ENCODE data around the gene EHMT1. TPM values are rescaled to one million over a fixed set of nuclear protein-coding genes. Genes with fewer than 3 reads are reported as not detected.
"Not testable (repeated sequence)": the region's sequence is repeated elsewhere in the genome, so short reads cannot be mapped to it uniquely, and the experiment has no call there.

Gene EHMT1
- polyA plus RNA-seq, 1 donor = 40.4 TPM

DNA sequence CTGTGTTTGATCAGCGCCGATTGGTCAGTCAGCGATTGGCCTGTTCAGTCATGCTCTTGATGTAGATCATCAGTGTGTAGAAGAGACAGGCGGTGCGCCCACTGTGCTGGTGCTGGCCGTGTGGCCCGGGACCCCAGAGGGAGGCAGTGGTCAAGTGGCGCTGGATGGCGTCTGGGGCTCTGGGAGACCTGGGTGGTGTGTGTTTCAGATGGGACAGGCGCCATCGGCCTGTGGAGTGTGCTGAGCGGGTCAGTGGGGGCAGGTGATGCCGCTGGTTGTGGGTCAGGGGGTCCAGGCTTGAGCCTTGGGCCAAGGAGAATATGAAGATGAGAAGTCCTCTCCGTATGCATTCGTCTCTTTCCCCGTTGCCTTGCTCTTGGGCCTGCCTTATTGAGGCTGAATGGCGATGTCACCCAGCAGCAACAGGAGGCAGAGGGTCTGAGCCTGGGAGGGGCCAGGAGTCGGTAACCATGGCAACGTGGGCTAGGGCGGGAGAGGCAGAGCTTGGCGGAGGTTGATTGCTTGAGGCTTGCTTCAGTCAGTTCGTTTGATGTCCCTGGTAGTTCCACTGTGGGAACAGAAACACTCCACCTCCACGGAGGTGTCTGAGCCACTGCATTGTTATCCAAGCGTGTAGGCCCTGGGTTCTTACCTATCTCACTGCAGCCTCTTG lies 141.0 kb downstream of the EHMT1 start:
- no peak for DNase-seq (ENCODE audit: low read depth)

DNA sequence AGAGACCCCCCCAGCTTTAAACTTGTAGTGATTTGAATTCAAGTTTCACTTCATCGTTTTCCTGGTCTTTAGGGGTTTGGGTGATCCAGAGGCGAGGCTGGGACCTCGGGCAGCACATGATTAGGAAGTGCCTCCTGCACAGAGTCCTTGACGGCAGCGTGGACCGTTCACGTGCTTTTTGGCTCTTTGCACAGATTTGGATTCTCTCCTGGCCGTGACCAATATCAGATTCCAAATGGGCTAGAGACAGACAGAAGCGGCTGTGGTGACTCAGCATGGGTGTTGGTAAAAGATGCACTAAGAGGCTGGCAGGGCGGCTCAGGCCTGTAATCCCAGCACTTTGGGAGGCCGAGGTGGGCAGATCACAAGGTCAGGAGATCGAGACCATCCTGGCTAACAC lies 141.6 kb downstream of the EHMT1 start:
- DNase-seq (ENCODE audit: low read depth) = no peak

DNA sequence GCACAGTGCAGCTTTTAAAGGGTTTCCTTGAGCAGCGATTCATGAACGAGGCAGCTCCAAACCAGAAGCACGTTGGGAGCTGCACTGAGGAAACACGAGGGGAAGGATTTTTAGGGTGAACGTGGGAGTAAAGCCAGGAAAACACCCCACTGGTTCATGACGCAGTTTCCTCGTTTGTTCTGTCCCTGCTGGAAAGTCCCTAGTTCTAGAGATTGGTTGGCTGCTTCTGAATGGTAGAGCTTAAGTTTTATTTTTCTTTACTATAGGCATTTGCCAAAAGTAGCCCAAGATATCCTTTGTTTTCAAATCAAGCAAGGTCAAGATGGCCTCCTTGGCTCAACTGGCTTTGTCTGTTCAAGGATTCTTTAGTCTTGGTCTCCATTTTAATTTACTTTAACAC lies 142.2 kb downstream of the EHMT1 start:
- DNase-seq (ENCODE audit: low read depth) = no peak

DNA sequence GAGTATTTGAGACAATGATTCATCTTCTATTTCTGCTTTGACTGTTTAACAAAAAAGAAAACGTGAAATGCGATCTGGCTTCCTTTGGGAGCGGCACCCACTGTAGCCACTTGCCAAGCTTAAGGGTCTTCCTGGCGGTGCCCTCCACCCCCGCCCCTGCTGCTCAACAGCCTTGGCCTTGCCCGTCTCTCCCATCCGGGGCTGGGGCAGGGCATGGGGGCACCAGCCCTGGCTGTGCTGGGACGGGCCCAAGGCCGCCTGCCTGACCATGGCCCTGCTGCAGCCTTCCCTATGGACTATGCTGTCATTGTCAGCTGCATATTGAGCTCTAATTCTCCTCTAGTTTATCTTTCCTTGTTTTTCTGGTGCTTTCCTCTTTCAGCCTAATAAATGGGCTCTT lies 143.0 kb downstream of the EHMT1 start:
- DNase-seq (ENCODE audit: low read depth) = no peak

DNA sequence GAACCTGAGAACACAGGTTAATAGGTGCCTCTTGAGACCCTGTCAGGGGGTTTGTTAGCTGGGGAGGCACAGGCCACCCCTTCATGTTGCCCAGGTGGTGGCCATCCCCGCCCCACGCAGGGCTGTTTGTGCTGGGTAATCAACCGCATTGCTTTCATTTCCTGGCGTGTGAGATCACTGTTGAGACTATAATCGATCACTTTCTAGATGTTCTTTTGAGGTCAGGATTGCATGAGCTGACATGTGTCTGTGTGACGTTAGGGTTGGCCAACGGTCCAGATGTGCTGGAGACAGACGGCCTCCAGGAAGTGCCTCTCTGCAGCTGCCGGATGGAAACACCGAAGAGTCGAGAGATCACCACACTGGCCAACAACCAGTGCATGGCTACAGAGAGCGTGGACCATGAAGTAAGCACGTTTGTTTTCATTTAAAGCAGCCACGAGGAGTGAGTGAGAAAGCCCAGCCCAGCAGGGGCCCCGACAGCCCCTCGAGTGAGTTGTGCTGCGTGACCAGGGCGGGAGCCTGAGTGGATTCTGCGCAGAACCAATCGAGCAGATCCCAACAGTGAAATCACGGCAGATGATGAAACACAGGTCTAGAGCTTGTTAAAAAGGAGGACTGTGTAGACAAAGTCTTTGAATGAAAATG lies 143.7 kb downstream of the EHMT1 start:
- peak; percentile 45 for DNase-seq (ENCODE audit: low read depth)

DNA sequence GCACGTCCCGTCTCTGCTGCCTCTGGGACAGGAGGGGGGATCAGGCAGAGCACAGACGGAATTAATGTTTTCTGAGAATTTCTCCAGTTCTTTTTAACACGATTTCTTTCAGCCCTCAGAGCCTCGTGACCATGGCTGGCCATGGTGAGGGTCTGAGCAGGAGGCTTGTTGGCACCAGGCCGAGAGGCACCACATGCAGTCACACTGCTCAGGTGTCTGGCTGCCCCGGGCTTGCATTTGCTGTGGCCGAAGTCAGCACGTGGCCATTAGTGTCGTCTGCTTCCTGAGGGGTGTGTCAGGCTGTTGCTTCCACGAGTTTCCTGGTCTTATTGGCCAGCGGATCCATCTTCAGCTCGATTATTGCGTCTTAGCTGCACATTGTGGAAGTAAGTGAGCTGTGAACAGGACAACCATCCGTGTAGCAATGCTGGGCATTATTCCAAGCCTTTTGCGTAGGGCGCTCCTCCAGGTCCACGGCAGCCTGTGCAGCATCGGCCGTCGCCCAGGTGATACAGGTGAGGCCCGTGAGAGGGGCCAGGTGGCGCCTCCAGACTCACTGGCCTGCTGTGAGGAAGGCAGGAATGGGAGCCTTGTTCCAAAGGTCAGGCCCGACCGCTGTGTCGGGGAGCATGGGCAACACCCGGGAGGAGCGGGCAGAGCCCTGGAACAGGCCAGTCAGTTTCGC lies 144.6 kb downstream of the EHMT1 start:
- no peak for DNase-seq (ENCODE audit: low read depth)

DNA sequence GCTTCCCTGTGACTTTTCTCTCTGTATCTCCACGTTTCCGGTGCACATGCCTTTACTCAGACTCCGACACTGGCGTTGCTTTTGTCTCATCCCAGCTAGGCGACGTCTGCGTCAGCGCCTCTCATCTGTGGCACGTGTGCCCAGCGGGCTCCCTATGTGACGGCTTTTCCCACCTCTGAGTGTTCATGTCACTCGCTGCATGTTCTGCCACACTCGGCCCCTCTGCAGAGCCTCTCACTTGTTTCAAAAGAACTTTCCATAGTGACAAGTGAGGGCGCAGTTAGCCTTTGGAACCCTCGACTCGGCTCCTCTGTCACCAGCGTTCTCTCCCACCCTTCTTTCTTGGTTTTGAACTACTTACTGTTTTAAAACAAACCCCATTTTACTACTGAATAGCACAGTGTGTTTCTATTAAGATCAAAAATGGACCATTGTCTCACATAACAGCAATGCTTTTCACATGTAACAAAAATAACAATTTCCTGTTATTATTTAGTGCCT lies 145.4 kb downstream of the EHMT1 start:
- no peak for DNase-seq (ENCODE audit: low read depth)

DNA sequence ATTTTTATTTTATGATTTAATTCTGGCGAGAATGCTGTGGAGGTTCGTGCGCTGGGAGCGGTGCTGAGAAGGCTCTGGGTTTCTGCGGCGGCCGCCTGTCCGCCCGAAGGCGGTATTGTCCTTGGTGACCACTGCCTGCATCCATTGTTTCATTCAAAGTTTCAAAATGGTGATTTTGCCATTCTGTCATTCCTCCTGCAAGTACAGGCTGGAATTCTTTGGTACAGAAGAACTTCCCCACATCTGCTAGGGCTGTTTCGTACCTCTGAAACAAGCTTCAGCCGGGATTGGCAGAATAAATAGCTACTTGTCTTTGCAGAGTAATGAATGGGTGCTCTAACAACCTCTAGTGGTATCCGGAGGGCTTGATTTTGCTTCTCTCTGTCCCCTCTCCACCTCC lies 146.2 kb downstream of the EHMT1 start:
- DNase-seq (ENCODE audit: low read depth) = no peak

DNA sequence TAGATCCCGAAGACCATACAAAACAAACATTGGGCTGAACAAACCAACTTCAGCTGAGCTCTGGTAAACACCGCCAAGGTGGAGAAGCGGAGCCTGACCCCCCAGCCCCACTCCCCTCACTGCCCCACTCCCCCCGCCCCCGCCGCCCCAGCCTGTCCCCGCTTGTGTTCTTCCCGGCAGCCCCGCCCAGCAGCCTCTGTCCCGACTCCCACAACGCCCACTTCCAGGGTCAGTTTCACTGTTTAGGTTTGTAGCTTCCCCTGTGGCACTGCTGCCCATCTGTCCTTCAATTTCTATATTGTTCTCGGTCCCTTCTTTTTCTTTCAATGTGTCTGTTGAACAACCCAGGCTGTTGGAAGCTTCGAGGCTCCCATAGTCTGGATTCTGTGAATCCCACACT lies 146.7 kb downstream of the EHMT1 start:
- DNase-seq (ENCODE audit: low read depth) = no peak

DNA sequence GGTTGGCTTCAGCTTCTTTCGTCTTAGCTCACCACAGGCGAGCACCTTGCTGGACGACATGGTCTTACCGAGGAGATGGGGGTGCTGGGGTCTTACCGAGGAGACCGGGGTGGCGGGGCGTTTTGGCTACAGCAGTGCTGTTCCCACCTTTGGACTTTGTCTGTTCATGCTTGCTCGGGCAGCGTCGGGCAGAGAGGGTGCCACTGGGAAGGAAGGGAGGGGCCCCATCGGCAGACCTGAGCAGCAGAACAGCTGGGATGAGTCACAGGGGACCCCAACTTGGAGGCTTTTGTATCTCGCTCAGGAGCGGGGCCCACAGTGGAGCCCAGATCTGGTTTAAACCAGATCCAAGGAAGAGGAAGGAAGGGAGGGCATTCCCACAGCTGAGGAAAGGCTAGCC lies 152.8 kb downstream of the EHMT1 start:
- DNase-seq (ENCODE audit: low read depth) = no peak

DNA sequence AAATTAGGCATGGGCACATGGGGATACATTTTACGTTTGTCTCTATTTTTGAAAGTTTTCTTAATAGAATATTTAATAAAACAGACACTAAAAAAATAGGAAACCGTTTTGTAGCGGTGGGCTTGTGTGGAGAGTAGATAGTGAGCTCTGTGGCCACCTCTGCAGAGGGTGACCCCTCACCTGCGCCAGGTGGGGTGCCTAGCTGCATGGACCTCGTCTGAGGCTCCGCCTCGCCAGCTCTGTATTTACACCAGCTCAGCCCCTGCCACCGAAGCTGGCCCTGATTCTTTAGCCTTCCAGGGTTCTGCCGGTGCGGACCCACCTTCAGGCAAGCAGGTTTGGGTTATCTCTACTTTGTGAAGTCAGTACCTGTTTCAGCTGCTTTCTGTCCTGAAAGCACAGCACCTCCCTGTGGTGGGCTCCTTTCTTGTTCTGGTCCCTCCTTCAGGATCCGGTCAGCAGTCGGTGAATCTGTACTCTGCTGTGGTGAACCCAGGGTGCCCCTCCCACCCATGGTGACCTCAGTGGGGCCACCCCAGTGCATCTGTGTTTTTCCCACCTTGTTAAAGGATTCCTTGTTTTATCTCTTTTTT lies 153.6 kb downstream of the EHMT1 start:
- DNase-seq (ENCODE audit: low read depth) = no peak

DNA sequence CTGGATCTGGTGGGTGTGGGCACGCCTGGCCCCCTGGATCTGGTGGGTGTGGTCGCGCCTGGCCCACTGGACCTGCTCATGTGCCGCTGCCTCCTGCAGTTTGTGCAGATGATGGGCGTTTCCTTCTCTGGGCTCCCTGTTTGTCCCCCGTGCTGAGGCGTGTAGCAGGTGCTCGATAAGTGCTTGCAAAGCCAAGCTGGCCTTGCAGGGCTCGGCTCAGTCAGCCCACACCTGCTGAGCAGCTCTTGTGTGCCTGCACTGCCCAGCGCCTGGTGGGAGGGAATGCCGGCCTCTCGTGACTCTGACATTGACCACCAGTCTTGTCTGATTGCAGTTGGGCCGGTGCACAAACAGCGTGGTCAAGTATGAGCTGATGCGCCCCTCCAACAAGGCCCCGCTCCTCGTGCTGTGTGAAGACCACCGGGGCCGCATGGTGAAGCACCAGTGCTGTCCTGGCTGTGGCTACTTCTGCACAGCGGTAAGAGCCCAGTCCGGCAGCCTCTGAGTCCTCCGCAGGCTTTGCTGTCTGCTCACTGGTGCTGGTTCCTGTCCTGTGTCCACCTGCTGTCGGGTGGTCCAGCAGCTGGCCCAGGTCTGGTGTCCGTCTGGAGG lies 156.1 kb downstream of the EHMT1 start:
- DNase-seq (ENCODE audit: low read depth) = no peak

DNA sequence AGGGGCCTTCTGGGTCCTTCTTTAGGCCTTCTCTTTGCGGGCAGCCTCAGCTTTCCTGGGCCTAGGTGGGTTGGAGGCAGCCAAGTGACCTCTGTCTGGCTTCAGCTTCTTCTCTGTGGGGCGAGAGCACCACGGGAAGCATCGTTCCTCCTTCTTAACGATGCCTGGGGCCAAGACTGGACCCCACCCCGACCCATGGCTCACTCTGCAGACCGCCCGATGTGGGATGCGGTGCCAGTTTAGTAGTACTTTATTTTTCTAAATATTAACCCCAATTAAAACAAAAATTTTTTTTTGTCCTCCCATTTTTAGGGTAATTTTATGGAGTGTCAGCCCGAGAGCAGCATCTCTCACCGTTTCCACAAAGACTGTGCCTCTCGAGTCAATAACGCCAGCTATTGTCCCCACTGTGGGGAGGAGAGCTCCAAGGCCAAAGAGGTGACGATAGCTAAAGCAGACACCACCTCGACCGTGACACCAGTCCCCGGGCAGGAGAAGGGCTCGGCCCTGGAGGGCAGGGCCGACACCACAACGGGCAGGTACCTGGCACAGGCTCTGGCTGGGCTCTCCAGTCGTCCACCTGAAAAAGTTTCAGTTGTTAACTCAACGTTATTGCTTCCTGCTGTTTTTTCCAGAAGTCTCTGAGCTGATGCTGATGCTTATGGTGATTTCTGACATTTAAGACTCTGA lies 157.6 kb downstream of the EHMT1 start:
- no peak for DNase-seq (ENCODE audit: low read depth)

DNA sequence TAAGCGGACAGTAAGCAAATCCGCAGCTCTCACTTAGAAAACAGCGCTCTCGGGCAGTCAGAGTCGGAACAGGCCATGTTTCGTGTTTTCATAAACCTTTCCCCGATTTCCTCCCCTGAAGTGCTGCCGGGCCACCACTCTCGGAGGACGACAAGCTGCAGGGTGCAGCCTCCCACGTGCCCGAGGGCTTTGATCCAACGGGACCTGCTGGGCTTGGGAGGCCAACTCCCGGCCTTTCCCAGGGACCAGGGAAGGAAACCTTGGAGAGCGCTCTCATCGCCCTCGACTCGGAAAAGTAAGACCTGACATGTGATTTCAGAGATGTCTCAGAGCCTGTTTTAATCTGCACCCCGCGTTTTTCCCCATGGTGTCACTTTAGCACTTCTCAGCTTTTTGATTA lies 159.0 kb downstream of the EHMT1 start:
- no peak for DNase-seq (ENCODE audit: low read depth)

DNA sequence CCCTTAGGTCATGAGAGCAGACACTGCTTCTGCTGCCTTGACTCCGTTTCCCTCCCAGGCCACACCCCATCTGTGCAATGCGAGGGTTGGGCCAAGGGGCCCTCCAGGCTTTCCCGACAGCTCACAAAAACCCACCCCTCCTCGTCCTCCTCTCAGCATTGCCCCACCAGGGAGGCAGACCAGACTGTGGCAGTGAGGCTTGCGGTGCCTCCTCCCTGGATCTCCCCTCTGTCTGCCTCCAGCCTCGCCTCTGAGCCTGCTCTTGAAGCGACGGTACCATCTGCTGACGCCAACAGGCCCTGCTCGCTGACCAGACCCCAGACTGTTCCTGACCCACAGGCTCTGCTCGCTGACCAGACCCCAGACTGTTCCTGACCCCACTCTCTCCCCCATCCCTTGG lies 159.5 kb downstream of the EHMT1 start:
- DNase-seq (ENCODE audit: low read depth) = no peak

DNA sequence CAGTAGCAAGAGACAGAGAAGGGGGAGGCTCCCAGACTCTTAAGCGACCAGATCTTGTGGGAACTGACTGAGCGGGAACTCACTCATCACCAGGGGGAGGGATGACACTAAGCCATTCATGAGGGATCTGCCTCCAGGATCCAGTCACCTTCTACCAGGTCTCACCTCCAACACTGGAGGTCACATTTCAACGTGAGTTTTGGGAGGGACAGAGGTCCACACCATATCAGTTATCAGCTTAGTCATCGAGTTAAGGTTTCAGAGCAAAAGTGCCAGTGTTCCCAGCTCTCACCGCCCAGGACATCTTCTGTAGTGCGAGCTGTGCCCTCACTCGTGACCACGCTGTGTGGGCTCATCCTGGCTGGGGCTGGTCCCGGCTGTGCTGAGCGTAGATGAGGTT lies 160.1 kb downstream of the EHMT1 start:
- DNase-seq (ENCODE audit: low read depth) = no peak

DNA sequence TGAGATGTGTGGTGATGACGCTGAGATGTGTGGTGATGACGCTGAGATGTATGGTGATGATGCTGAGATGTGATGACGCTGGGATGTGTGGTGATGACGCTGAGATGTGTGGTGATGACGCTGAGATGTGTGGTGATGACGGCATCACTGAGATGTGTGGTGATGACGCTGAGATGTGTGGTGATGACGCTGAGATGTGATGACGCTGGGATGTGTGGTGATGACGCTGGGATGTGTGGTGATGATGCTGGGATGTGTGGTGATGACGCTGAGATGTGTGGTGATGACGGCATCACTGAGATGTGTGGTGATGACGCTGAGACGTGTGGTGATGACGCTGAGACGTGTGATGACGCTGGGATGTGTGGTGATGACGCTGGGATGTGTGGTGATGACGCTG lies 161.2 kb downstream of the EHMT1 start:
- DNase-seq (ENCODE audit: low read depth) = not testable (repeated sequence)

DNA sequence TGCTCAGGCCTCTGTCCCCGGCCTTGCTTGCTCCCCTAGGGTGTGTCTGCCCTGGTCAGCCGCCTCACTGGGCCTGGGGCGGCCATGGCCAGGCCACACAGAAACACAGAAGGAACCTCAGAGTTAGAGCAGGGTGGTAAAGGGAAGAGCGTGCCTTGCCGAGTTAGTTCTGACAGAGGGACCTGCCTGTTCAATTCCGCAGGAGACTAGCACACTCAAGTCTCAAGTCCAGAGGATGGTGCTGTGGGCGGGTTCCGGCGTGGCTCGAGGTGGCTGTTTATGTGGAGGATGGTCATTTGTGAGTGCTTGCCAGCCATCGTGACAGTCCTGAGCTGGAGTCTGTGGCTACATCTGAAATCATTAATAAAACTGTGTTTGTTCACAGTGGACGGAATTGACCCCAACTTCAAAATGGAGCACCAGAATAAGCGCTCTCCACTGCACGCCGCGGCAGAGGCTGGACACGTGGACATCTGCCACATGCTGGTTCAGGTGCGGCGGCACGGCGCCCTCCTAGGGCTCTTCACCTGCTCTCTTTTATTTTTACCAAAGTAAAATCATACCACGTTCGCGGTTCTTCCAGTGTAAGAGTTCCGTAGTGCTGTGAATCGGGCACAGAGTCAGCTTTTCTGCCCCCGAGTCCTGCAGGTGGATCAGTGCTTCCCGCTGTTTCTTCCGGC lies 163.2 kb downstream of the EHMT1 start:
- DNase-seq (ENCODE audit: low read depth) = no peak

DNA sequence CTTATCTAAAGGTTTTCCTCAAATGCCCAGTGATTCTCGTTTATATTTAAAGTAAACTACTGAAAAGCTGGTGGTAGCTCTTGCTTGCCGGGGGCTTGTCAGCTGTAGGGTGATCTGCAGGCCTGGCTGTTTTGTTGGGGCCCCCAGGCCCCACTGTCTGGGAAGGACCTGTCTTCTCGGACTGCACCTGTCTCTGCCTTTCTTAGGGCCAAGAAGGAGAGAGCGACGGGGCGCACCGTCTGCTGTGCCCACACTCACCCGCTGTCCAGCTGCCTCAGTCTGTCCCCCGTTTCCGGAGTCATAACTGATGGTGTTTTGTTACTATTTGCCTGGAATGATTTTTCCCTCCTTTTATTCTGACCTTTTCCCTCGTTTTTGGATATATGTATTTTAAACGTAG lies 164.7 kb downstream of the EHMT1 start:
- no peak for DNase-seq (ENCODE audit: low read depth)

DNA sequence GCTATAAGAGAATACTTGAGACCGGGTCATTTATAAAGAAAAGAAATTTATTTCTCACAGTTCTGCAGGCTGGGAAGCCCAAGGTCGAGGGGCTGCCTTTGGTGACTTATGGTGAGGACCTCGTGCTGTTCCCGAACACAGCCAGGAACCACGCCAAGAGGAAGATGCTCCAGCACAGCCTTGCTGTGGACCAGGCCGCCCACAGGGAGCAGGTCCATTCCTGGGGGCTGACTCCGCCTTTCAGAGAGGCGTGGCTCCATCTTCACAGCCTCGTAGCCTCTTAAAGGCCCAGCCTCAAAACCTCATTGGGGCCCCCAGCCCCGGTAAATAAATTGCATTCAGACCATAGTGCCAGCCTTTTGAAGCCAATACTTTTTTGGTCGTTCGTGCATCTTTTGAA lies 165.2 kb downstream of the EHMT1 start:
- DNase-seq (ENCODE audit: low read depth) = no peak

All from forelimb muscle (tissue), 1 donor.